Measurements from ENCODE around the gene OBP2A.

- TF ChIP-seq CTCF (IDR thresholded peaks at IDR 0.05 in 2 of 3, conservative IDR thresholded peaks at IDR 0.05 in 1 of 3; ENCODE audit: borderline replicate concordance in 1 of 3, insufficient read depth in 1 of 3, low read depth in 2 of 3, low read length in 2 of 3): no peak
- TF ChIP-seq YY1 (IDR thresholded peaks at IDR 0.05; ENCODE audit: extremely low read depth, insufficient replicate concordance, low read depth, low read length): no peak
- TF ChIP-seq POLR2A (IDR thresholded peaks at IDR 0.05; ENCODE audit: borderline replicate concordance, extremely low read depth, insufficient read depth, insufficient read length): no peak
- no peak for TF ChIP-seq REST (IDR thresholded peaks at IDR 0.05; ENCODE audit: low read depth)
- TF ChIP-seq JUND (IDR thresholded peaks at IDR 0.05): no peak
- TF ChIP-seq POLR2AphosphoS5 (IDR thresholded peaks at IDR 0.05; ENCODE audit: low read depth, low read length): no peak
- TF ChIP-seq EZH2 (IDR thresholded peaks at IDR 0.05): no peak
- TF ChIP-seq ELF1 (IDR thresholded peaks at IDR 0.05; ENCODE audit: borderline replicate concordance, low read depth): no peak
Measured at GRCh38 chr9:135523521-135524129, 22.3 kb upstream of the OBP2A start.
